Nephron progenitor cell (in vitro differentiated cells): ENCODE results near the gene USP28.

Experiments used
- DNase-seq: peaks from one replicate; pipeline ENCODE4 v3.0.0; 2021
- H3K27ac Mint-ChIP-seq: 2 replicates; pipeline ENCODE4 v1.8.0; 2021; ENCODE audit warnings: mild to moderate bottlenecking, moderate library complexity, mixed read lengths
- H3K27me3 Mint-ChIP-seq: 2 replicates; pipeline ENCODE4 v1.8.0; 2021; ENCODE audit warnings: mild to moderate bottlenecking, low read depth, mixed read lengths; ENCODE audit not compliant: poor library complexity
- H3K36me3 Mint-ChIP-seq: 2 replicates; pipeline ENCODE4 v1.8.0; 2021; ENCODE audit warnings: low read depth, mixed read lengths
- H3K4me1 Mint-ChIP-seq: 2 replicates; pipeline ENCODE4 v1.8.0; 2021; ENCODE audit warnings: mixed read lengths
- H3K4me3 Mint-ChIP-seq: 2 replicates; pipeline ENCODE4 v1.8.0; 2021; ENCODE audit warnings: mild to moderate bottlenecking, moderate library complexity, mixed read lengths
- H3K9me3 Mint-ChIP-seq: 2 replicates; pipeline ENCODE4 v1.8.0; 2021; ENCODE audit warnings: mild to moderate bottlenecking, moderate library complexity, mixed read lengths
- CTCF ChIP-seq: fragments of 200-600 bp; sonication (generic); IDR thresholded peaks from 2 replicates; pipeline ENCODE4 v1.5.0; 2021; ENCODE audit warnings: antibody characterized with exemption

Gene USP28

GRCh38 chr11:113752932-113753331 lies 122.4 kb downstream of the USP28 start:
- H3K27me3 Mint-ChIP-seq = no peaks in the 10 kb centered on the region
- H3K27ac Mint-ChIP-seq = no peak overlapping the region
- H3K9me3 Mint-ChIP-seq = peaks cover 9% of the 10 kb centered on the region
- no peaks in the 10 kb centered on the region for H3K4me1 Mint-ChIP-seq
- no peak for TF ChIP-seq CTCF
- DNase-seq = no peak
- no peak overlapping the region for H3K4me3 Mint-ChIP-seq
- H3K36me3 Mint-ChIP-seq = peaks cover 67% of the 10 kb centered on the region
